Neural progenitor cell (in vitro differentiated cells): ENCODE data around the gene NEURL1. TPM values are rescaled to one million over a fixed set of nuclear protein-coding genes. Genes with fewer than 3 reads are reported as not detected.

ENCODE experiments used
- DNase-seq: peaks from one replicate; pipeline ENCODE4 v3.0.0-alpha.2; 2016; ENCODE audit warnings: low spot score
- H2AFZ ChIP-seq: fragments of 200-600 bp; sonication (generic); replicated peaks from 2 replicates; pipeline ENCODE4 v1.6.1; 2016; ENCODE audit warnings: antibody characterized with exemption
- H3F3A ChIP-seq: fragments of 200-600 bp; sonication (generic); 2 replicates; pipeline ENCODE4 v1.6.1; 2016; ENCODE audit warnings: antibody characterized with exemption, low read depth
- H3K27ac ChIP-seq: fragments of 200-600 bp; sonication (generic); 2 replicates; pipeline ENCODE4 v1.5.1; 2016; ENCODE audit warnings: mild to moderate bottlenecking
- H3K27me3 ChIP-seq: fragments of 200-600 bp; sonication (generic); 2 replicates; pipeline ENCODE4 v1.6.1; 2016; ENCODE audit warnings: mild to moderate bottlenecking, moderate library complexity
- H3K36me3 ChIP-seq: fragments of 200-600 bp; sonication (generic); 2 replicates; pipeline ENCODE4 v1.5.1; 2016
- H3K4me1 ChIP-seq: fragments of 200-600 bp; sonication (generic); 2 replicates; pipeline ENCODE4 v1.6.1; 2016; ENCODE audit warnings: mixed run types
- H3K4me2 ChIP-seq: fragments of 200-600 bp; sonication (generic); 2 replicates; pipeline ENCODE4 v1.6.1; 2016
- H3K4me3 ChIP-seq: fragments of 200-600 bp; sonication (generic); 2 replicates; pipeline ENCODE4 v1.5.1; 2016
- H3K79me2 ChIP-seq: fragments of 200-600 bp; sonication (generic); 2 replicates; pipeline ENCODE4 v1.6.1; 2016; ENCODE audit warnings: low read depth
- H3K9ac ChIP-seq: fragments of 200-600 bp; sonication (generic); 2 replicates; pipeline ENCODE4 v1.6.1; 2016
- H3K9me3 ChIP-seq: fragments of 200-600 bp; sonication (generic); 2 replicates; pipeline ENCODE4 v1.5.1; 2016; ENCODE audit warnings: low read depth
- H4K20me1 ChIP-seq: fragments of 200-600 bp; sonication (generic); 2 replicates; pipeline ENCODE4 v1.6.1; 2016; ENCODE audit warnings: low read depth
- H3K27ac Mint-ChIP-seq: 3 replicates; pipeline ENCODE4 v1.8.0; 2021; ENCODE audit warnings: mixed read lengths
- H3K27me3 Mint-ChIP-seq: 2 replicates; pipeline ENCODE4 v1.8.0; 2022; ENCODE audit warnings: low read depth, mild to moderate bottlenecking, inconsistent platforms, moderate library complexity, mixed read lengths; ENCODE audit not compliant: insufficient read depth
- H3K36me3 Mint-ChIP-seq: 3 replicates; pipeline ENCODE4 v1.8.0; 2021; ENCODE audit warnings: mixed read lengths
- H3K4me1 Mint-ChIP-seq: 3 replicates; pipeline ENCODE4 v1.8.0; 2021; ENCODE audit warnings: mixed read lengths
- H3K4me3 Mint-ChIP-seq: 3 replicates; pipeline ENCODE4 v1.8.0; 2021; ENCODE audit warnings: mild to moderate bottlenecking, moderate library complexity, mixed read lengths
- H3K9me3 Mint-ChIP-seq: 3 replicates; pipeline ENCODE4 v1.8.0; 2020; ENCODE audit warnings: mixed read lengths
- EZH2 ChIP-seq: fragments of 200-600 bp; sonication (generic); IDR thresholded peaks from 2 replicates; pipeline ENCODE4 v1.6.1; 2017; ENCODE audit warnings: antibody characterized with exemption, mild to moderate bottlenecking, moderate library complexity
- EZH2phosphoT487 ChIP-seq: fragments of 200-600 bp; sonication (generic); IDR thresholded peaks from 2 replicates; pipeline ENCODE4 v1.6.1; 2017; ENCODE audit warnings: antibody characterized with exemption
- total RNA-seq: library from RNA; depleted of rRNA; stranded (reverse); fragments of >200 nt; gene quantifications from 2 replicates; pipeline ENCODE4 v1.2.3, GENCODE V29; 2015; ENCODE audit warnings: low replicate concordance
- TF ChIP-seq, protein P1 (sequence below): fragments of 200-600 bp; sonication (generic); IDR thresholded peaks from 2 replicates; pipeline ENCODE4 v1.5.1; 2017; ENCODE audit warnings: antibody characterized with exemption, mild to moderate bottlenecking

The NEURL1 gene
- total RNA-seq, 1 donor from 2014 or later = 0.06 TPM

- Histone ChIP-seq H3K4me3 (no peak overlapping the region), H3F3A (no peaks in the 10 kb centered on the region), H2AFZ (no peak overlapping the region), H3K9ac (no peak overlapping the region), H3K27ac (no peak overlapping the region), H3K27me3 (no peaks in the 10 kb centered on the region), H3K4me1 (peaks cover 8% of the 10 kb centered on the region), H3K4me2 (no peak overlapping the region), H3K9me3 (no peaks in the 10 kb centered on the region), H3K36me3 (no peaks in the 10 kb centered on the region), H3K79me2 (no peaks in the 10 kb centered on the region), H4K20me1 (no peaks in the 10 kb centered on the region)
- no peak for DNase-seq
- peaks cover 1% of the 10 kb centered on the region for H3K36me3 Mint-ChIP-seq
- H3K27ac Mint-ChIP-seq = no peak overlapping the region
- no peaks in the 10 kb centered on the region for H3K9me3 Mint-ChIP-seq
- H3K27me3 Mint-ChIP-seq = peaks cover 6% of the 10 kb centered on the region
- no peak overlapping the region for H3K4me3 Mint-ChIP-seq
- TF ChIP-seq EZH2phosphoT487 = no peak
- TF ChIP-seq, protein P1, sequence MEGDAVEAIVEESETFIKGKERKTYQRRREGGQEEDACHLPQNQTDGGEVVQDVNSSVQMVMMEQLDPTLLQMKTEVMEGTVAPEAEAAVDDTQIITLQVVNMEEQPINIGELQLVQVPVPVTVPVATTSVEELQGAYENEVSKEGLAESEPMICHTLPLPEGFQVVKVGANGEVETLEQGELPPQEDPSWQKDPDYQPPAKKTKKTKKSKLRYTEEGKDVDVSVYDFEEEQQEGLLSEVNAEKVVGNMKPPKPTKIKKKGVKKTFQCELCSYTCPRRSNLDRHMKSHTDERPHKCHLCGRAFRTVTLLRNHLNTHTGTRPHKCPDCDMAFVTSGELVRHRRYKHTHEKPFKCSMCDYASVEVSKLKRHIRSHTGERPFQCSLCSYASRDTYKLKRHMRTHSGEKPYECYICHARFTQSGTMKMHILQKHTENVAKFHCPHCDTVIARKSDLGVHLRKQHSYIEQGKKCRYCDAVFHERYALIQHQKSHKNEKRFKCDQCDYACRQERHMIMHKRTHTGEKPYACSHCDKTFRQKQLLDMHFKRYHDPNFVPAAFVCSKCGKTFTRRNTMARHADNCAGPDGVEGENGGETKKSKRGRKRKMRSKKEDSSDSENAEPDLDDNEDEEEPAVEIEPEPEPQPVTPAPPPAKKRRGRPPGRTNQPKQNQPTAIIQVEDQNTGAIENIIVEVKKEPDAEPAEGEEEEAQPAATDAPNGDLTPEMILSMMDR = peak; percentile 20
- peaks cover 23% of the 10 kb centered on the region for H3K4me1 Mint-ChIP-seq
These were observed 86.5 kb downstream of the NEURL1 start for GRCh38 chr10:103580011-103580410.

DNA sequence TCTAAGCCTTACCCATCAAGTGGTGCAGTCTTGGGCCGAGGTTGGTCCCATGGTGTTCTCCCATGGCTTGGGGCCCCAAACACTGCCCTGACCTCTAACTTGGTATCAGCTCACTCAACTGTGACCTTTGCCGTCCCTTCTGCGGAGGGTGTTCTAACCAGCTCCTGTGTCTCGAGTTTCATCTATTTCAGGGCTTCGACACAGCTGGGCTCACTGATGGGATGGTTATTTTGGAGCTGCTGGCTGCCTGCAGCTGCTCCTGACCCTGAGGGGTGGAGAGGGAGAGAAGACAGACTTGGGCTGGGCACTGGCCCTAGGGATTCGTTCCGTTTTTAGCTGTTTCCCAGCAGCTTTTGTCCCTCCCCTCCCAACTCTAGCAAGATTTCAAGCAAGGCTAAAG lies 86.9 kb downstream of the NEURL1 start:
- no peaks in the 10 kb centered on the region for H3K9me3 ChIP-seq
- H3K36me3 Mint-ChIP-seq = peaks cover 1% of the 10 kb centered on the region
- no peak overlapping the region for H3K4me3 ChIP-seq
- no peak overlapping the region for H2AFZ ChIP-seq
- no peaks in the 10 kb centered on the region for H3F3A ChIP-seq
- peaks cover 8% of the 10 kb centered on the region for H3K4me1 ChIP-seq
- H3K27me3 Mint-ChIP-seq = peaks cover 6% of the 10 kb centered on the region
- no peaks in the 10 kb centered on the region for H3K79me2 ChIP-seq
- no peak overlapping the region for H3K9ac ChIP-seq
- H3K27me3 ChIP-seq = no peaks in the 10 kb centered on the region
- no peak for DNase-seq
- no peak overlapping the region for H3K4me3 Mint-ChIP-seq
- no peaks in the 10 kb centered on the region for H3K9me3 Mint-ChIP-seq
- no peak overlapping the region for H3K27ac Mint-ChIP-seq
- H3K27ac ChIP-seq = no peak overlapping the region
- TF ChIP-seq EZH2phosphoT487 (no peak), EZH2 (no peak)
- TF ChIP-seq, protein P1 = no peak
- no peaks in the 10 kb centered on the region for H4K20me1 ChIP-seq
- H3K36me3 ChIP-seq = no peaks in the 10 kb centered on the region
- no peak overlapping the region for H3K4me2 ChIP-seq
- peaks cover 23% of the 10 kb centered on the region for H3K4me1 Mint-ChIP-seq

DNA sequence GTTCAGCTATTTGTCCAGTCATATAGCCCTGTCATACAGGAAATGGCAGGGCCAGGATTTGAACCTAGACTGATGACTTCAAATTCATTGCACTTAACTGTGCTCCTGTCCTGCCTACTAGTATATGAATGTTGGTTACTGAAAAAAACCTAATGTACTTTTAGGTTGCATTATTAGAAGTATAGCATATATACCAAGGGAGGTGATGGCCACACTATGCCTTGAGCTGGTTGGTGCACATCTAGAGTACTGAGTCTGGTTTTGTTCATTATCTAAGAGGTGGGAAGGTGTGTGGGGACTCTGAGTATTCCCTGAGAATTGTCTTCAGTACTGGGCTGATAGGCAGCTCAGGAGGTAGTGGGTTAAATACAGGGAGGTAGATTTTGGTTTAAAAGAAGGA lies 88.0 kb downstream of the NEURL1 start:
- peaks cover 8% of the 10 kb centered on the region for H3K4me1 ChIP-seq
- H3K4me1 Mint-ChIP-seq = peaks cover 23% of the 10 kb centered on the region
- H3K4me3 ChIP-seq = no peak overlapping the region
- peaks cover 8% of the 10 kb centered on the region for H3K27me3 Mint-ChIP-seq
- no peaks in the 10 kb centered on the region for H4K20me1 ChIP-seq
- no peaks in the 10 kb centered on the region for H3K9me3 ChIP-seq
- no peaks in the 10 kb centered on the region for H3K27me3 ChIP-seq
- no peaks in the 10 kb centered on the region for H3F3A ChIP-seq
- no peak overlapping the region for H3K4me2 ChIP-seq
- H3K9ac ChIP-seq = no peak overlapping the region
- H3K27ac ChIP-seq = no peak overlapping the region
- H3K36me3 Mint-ChIP-seq = peaks cover 4% of the 10 kb centered on the region
- no peak for DNase-seq
- peak overlapping the region; percentile 76 for H3K27ac Mint-ChIP-seq
- no peak overlapping the region for H2AFZ ChIP-seq
- no peak overlapping the region for H3K4me3 Mint-ChIP-seq
- TF ChIP-seq EZH2 = no peak
- no peak for TF ChIP-seq EZH2phosphoT487
- TF ChIP-seq, protein P1 = no peak
- no peaks in the 10 kb centered on the region for H3K79me2 ChIP-seq
- H3K36me3 ChIP-seq = no peaks in the 10 kb centered on the region
- no peaks in the 10 kb centered on the region for H3K9me3 Mint-ChIP-seq
